Endodermal cell (in vitro differentiated cells): Measurements from ENCODE around the gene GARNL3. TPM values are rescaled to one million over a fixed set of nuclear protein-coding genes. Genes with fewer than 3 reads are reported as not detected.

Source experiments
- DNase-seq: peaks from one replicate; pipeline ENCODE4 v3.0.0-alpha.2; 2017
- H3K27ac ChIP-seq: 2 replicates; pipeline ENCODE4 v1.5.1; 2013; ENCODE audit warnings: mild to moderate bottlenecking, low read depth, low read length, moderate library complexity
- H3K27me3 ChIP-seq: 2 replicates; pipeline ENCODE4 v1.6.1; 2013; ENCODE audit warnings: mild to moderate bottlenecking, low read length, moderate library complexity; ENCODE audit not compliant: insufficient read depth, control insufficient read depth, poor library complexity, severe bottlenecking
- H3K36me3 ChIP-seq: 2 replicates; pipeline ENCODE4 v1.7.0; 2013; ENCODE audit warnings: mild to moderate bottlenecking, low read length, moderate library complexity; ENCODE audit not compliant: control insufficient read depth, insufficient read depth
- H3K4me1 ChIP-seq: one replicate; pipeline ENCODE4 v1.7.0; 2013; ENCODE audit warnings: low read length; ENCODE audit not compliant: control insufficient read depth, insufficient read depth
- H3K4me3 ChIP-seq: 2 replicates; pipeline ENCODE4 v1.5.1; 2013; ENCODE audit warnings: mild to moderate bottlenecking, low read length, moderate library complexity
- H3K9ac ChIP-seq: 2 replicates; pipeline ENCODE4 v1.6.1; 2013; ENCODE audit warnings: mild to moderate bottlenecking, low read length, moderate library complexity; ENCODE audit not compliant: poor library complexity, severe bottlenecking; ENCODE audit errors: extremely low read depth
- H3K9me3 ChIP-seq: 2 replicates; pipeline ENCODE4 v1.6.1; 2013; ENCODE audit warnings: mild to moderate bottlenecking, low read length, moderate library complexity; ENCODE audit not compliant: control insufficient read depth
- H3K27ac Mint-ChIP-seq: 2 replicates; pipeline ENCODE4 v1.8.0; 2020; ENCODE audit warnings: mixed read lengths
- H3K27me3 Mint-ChIP-seq: 2 replicates; pipeline ENCODE4 v1.8.0; 2021; ENCODE audit warnings: mild to moderate bottlenecking, mixed read lengths; ENCODE audit not compliant: insufficient read depth
- H3K36me3 Mint-ChIP-seq: 2 replicates; pipeline ENCODE4 v1.8.0; 2020; ENCODE audit warnings: low read depth, mixed read lengths
- H3K4me1 Mint-ChIP-seq: 2 replicates; pipeline ENCODE4 v1.8.0; 2020; ENCODE audit warnings: mixed read lengths
- H3K4me3 Mint-ChIP-seq: 2 replicates; pipeline ENCODE4 v1.8.0; 2020; ENCODE audit warnings: mild to moderate bottlenecking, moderate library complexity, mixed read lengths
- H3K9me3 Mint-ChIP-seq: 2 replicates; pipeline ENCODE4 v1.8.0; 2020; ENCODE audit warnings: mild to moderate bottlenecking, mixed read lengths
- CTCF ChIP-seq: fragments of 200-600 bp; sonication (generic); conservative IDR thresholded peaks from 2 replicates; pipeline ENCODE4 v1.5.0; 2021; ENCODE audit warnings: antibody characterized with exemption, mild to moderate bottlenecking
- WGBS, 2 experiments: methylation state at CpG; one replicate each; pipeline versions ENCODE4 v1.1.5 to v1.1.7; 2013; ENCODE audit warnings: missing lambda C conversion rate in 2 of 2, mixed read lengths in 1 of 2; ENCODE audit not compliant: insufficient coverage in 1 of 2, insufficient read length in 1 of 2; 5-methylcytosine and 5-hydroxymethylcytosine counted together
- total RNA-seq, 2 donors: library from RNA; stranded (reverse); fragmentation: NEBNext Ultra II Directional in 1 of 2; extraction: Animal tissue kit (Norgen Biotek cat#: 25700) in 1 of 2; gene quantifications; 2 replicates in 1 of 2; 3 replicates in 1 of 2; pipeline ENCODE4 v1.2.1, GENCODE V29; 2021

Gene GARNL3
- total RNA-seq, 2 donors from 2014 or later = 7.2 to 12.8 TPM

GRCh38 chr9:127244609-127245601 is 19.7 kb upstream of the GARNL3 start:
- Histone ChIP-seq H3K27me3 (no peaks in the 10 kb centered on the region), H3K4me3 (peak overlapping the region; percentile 91), H3K27ac (no peak overlapping the region), H3K4me1 (peaks cover 9% of the 10 kb centered on the region), H3K9me3 (no peaks in the 10 kb centered on the region), H3K9ac (peak overlapping the region; percentile 42), H3K36me3 (no peaks in the 10 kb centered on the region)
- Mint-ChIP-seq H3K4me3 (peak overlapping the region; percentile 83), H3K4me1 (peaks cover 18% of the 10 kb centered on the region), H3K27ac (peak overlapping the region; percentile 96), H3K27me3 (no peaks in the 10 kb centered on the region), H3K36me3 (no peaks in the 10 kb centered on the region), H3K9me3 (no peaks in the 10 kb centered on the region)
- WGBS, 2 experiments = 16 to 27% methylated on average over 21 to 53 of the region's 53 CpGs
- peak; percentile 98 for DNase-seq
- TF ChIP-seq CTCF = no peak

GRCh38 chr9:127245637-127246164 is 18.9 kb upstream of the GARNL3 start:
- H3K27ac ChIP-seq = no peak overlapping the region
- WGBS, 2 experiments = 75 to 88% methylated on average over 7 to 8 of the region's 8 CpGs
- H3K9ac ChIP-seq = peak overlapping the region; percentile 42
- Mint-ChIP-seq H3K4me3 (peak overlapping the region; percentile 83), H3K36me3 (no peaks in the 10 kb centered on the region), H3K27ac (peak overlapping the region; percentile 81), H3K4me1 (peaks cover 18% of the 10 kb centered on the region), H3K27me3 (no peaks in the 10 kb centered on the region), H3K9me3 (no peaks in the 10 kb centered on the region)
- no peaks in the 10 kb centered on the region for H3K27me3 ChIP-seq
- H3K4me1 ChIP-seq = peaks cover 9% of the 10 kb centered on the region
- H3K4me3 ChIP-seq = peak overlapping the region; percentile 91
- no peak for TF ChIP-seq CTCF
- H3K36me3 ChIP-seq = no peaks in the 10 kb centered on the region
- H3K9me3 ChIP-seq = no peaks in the 10 kb centered on the region
- no peak for DNase-seq

DNA sequence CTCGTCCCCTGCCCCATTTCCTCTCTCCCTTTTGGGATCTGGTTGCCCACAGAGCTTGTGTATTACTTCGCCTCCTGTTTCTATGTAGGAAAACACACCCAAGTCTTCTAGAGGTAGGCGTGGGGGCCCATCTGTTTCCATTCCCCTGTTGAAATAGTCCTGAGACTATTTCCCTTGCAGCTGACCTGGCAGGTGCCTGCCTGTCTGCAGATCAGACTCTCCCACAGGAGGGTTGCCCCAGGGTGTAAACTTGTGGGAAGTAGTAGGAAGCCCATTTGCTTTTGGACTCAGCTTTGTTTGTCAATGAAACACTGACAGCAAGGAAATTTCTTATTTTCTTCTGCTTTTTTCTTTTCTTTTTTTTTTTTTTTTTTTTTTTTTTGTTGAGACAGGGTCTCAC is 16.3 kb upstream of the GARNL3 start:
- no peaks in the 10 kb centered on the region for H3K4me1 ChIP-seq
- H3K9ac ChIP-seq = no peak overlapping the region
- no peaks in the 10 kb centered on the region for H3K27me3 Mint-ChIP-seq
- no peak for DNase-seq
- H3K9me3 ChIP-seq = no peaks in the 10 kb centered on the region
- H3K36me3 Mint-ChIP-seq = no peaks in the 10 kb centered on the region
- no peak overlapping the region for H3K27ac Mint-ChIP-seq
- 83% methylated on average over 3 of the region's 3 CpGs; no CpG with 5 or more reads in 1 of the 2 experiments for WGBS, 2 experiments
- H3K9me3 Mint-ChIP-seq = no peaks in the 10 kb centered on the region
- H3K27ac ChIP-seq = no peak overlapping the region
- H3K4me1 Mint-ChIP-seq = peaks cover under 1% of the 10 kb centered on the region
- no peaks in the 10 kb centered on the region for H3K36me3 ChIP-seq
- TF ChIP-seq CTCF = no peak
- H3K4me3 Mint-ChIP-seq = no peak overlapping the region
- no peak overlapping the region for H3K4me3 ChIP-seq
- H3K27me3 ChIP-seq = no peaks in the 10 kb centered on the region
